A673 (cell line): Measurements from ENCODE around the gene UCK1. TPM values are rescaled to one million over a fixed set of nuclear protein-coding genes. Genes with fewer than 3 reads are reported as not detected.

ENCODE experiments used
- BruUV-seq: library from RNA; stranded (reverse); fragments of 400-500 nt; replicated peaks from 2 replicates; lab custom pipeline; 2021; lab: Mats Ljungman, UMichigan
- CTCF ChIA-PET: fragments of 300-600 bp; sonication (Branson Sonifier 250); formaldehyde crosslinking; loops from one replicate; lab custom pipeline; 2022; ENCODE audit warnings: antibody characterized with exemption; lab: Charles Lee
- POLR2A ChIA-PET: fragments of 300-600 bp; sonication (Branson Sonifier 250); formaldehyde crosslinking; loops from one replicate; lab custom pipeline; 2022; ENCODE audit warnings: antibody characterized with exemption; ENCODE audit not compliant: low non-redundant PET; lab: Charles Lee
- DNase-seq: peaks from one replicate; pipeline ENCODE4 v3.0.0-alpha.2; 2015; ENCODE audit warnings: low spot score
- H3K27ac ChIP-seq: fragments of 200-600 bp; sonication (generic); 2 replicates; pipeline ENCODE4 v1.5.1; 2016; ENCODE audit warnings: mixed run types, low read depth, mild to moderate bottlenecking, mixed read lengths, antibody characterized with exemption, low read length; ENCODE audit not compliant: poor library complexity, severe bottlenecking
- H3K27me3 ChIP-seq: fragments of 200-600 bp; sonication (generic); replicated peaks from 2 replicates; pipeline ENCODE4 v1.6.1; 2017; ENCODE audit warnings: mixed run types, low read depth, mild to moderate bottlenecking, mixed read lengths, antibody characterized with exemption, low read length; ENCODE audit not compliant: insufficient read depth, poor library complexity
- H3K36me3 ChIP-seq: fragments of 200-600 bp; sonication (generic); 2 replicates; pipeline ENCODE4 v1.6.1; 2016; ENCODE audit warnings: mixed run types, mild to moderate bottlenecking, mixed read lengths, antibody characterized with exemption, low read length; ENCODE audit not compliant: insufficient read depth, poor library complexity, severe bottlenecking
- H3K4me1 ChIP-seq: fragments of 200-600 bp; sonication (generic); 2 replicates; pipeline ENCODE4 v1.6.1; 2017; ENCODE audit warnings: mixed run types, mild to moderate bottlenecking, mixed read lengths, antibody characterized with exemption, low read length; ENCODE audit not compliant: insufficient read depth, poor library complexity, severe bottlenecking
- H3K4me3 ChIP-seq: fragments of 200-600 bp; sonication (generic); 2 replicates; pipeline ENCODE4 v1.5.1; 2016; ENCODE audit warnings: low read depth, mixed run types, mild to moderate bottlenecking, mixed read lengths, low read length; ENCODE audit not compliant: poor library complexity, severe bottlenecking
- H3K9me3 ChIP-seq: fragments of 200-600 bp; sonication (generic); 2 replicates; pipeline ENCODE4 v1.6.1; 2016; ENCODE audit warnings: mixed run types, low read depth, mild to moderate bottlenecking, mixed read lengths, antibody characterized with exemption, low read length; ENCODE audit not compliant: poor library complexity, severe bottlenecking
- CTCF ChIP-seq: fragments of 300-800, 200-600 bp; sonication (generic); conservative IDR thresholded peaks from 2 replicates; pipeline ENCODE4 v1.5.1; 2017; ENCODE audit warnings: low read depth, mild to moderate bottlenecking, antibody characterized with exemption, low read length, moderate library complexity, mixed read lengths
- EZH2 ChIP-seq: fragments of 200-600 bp; sonication (generic); IDR thresholded peaks from 2 replicates; pipeline ENCODE4 v1.6.1; 2017; ENCODE audit warnings: borderline replicate concordance, low read depth, mild to moderate bottlenecking, mixed read lengths, antibody characterized with exemption, low read length; ENCODE audit not compliant: poor library complexity, severe bottlenecking
- intact Hi-C: fragments of 100-400 bp; cut with micrococcal nuclease; formaldehyde crosslinking; loops from one replicate; pipeline ENCODE4 v1.10.0; 2022; ENCODE audit not compliant: unreplicated experiment
- total RNA-seq: library from RNA; stranded (reverse); gene quantifications from 2 replicates; pipeline ENCODE4 v1.2.3, GENCODE V29; 2021

Gene UCK1
- total RNA-seq, 1 experiment from 2014 or later: 51.6 TPM

GRCh38 chr9:131546336-131547084 lies 15.4 kb upstream of the UCK1 start:
- TF ChIP-seq EZH2 (no peak), CTCF (no peak)
- Histone ChIP-seq H3K4me3 (peak overlapping the region; percentile 33), H3K9me3 (peaks cover 21% of the 10 kb centered on the region), H3K36me3 (no peaks in the 10 kb centered on the region), H3K27me3 (peaks cover 41% of the 10 kb centered on the region), H3K4me1 (peaks cover 11% of the 10 kb centered on the region), H3K27ac (no peak overlapping the region)
- DNase-seq: peak; percentile 33
- ChIA-PET POLR2A (no interaction called here), CTCF (interaction anchor here (0.6 kb wide), 1 partner anchor 744 kb away, joined by 7 read pairs; no protein-coding TSS in a partner anchor)
- intact Hi-C loops: no loop called here
- BruUV-seq: no TSS peak

GRCh38 chr9:131545786-131546335 lies 14.8 kb upstream of the UCK1 start:
- DNase-seq: no peak
- TF ChIP-seq EZH2: peak; percentile 71
- no peak for TF ChIP-seq CTCF
- peaks cover 41% of the 10 kb centered on the region for H3K27me3 ChIP-seq
- no peaks in the 10 kb centered on the region for H3K36me3 ChIP-seq
- ChIA-PET POLR2A (no interaction called here), CTCF (no interaction called here)
- H3K4me3 ChIP-seq: peak overlapping the region; percentile 33
- peaks cover 11% of the 10 kb centered on the region for H3K4me1 ChIP-seq
- no peak overlapping the region for H3K27ac ChIP-seq
- peaks cover 21% of the 10 kb centered on the region for H3K9me3 ChIP-seq
- intact Hi-C loops: no loop called here
- BruUV-seq: no TSS peak

DNA sequence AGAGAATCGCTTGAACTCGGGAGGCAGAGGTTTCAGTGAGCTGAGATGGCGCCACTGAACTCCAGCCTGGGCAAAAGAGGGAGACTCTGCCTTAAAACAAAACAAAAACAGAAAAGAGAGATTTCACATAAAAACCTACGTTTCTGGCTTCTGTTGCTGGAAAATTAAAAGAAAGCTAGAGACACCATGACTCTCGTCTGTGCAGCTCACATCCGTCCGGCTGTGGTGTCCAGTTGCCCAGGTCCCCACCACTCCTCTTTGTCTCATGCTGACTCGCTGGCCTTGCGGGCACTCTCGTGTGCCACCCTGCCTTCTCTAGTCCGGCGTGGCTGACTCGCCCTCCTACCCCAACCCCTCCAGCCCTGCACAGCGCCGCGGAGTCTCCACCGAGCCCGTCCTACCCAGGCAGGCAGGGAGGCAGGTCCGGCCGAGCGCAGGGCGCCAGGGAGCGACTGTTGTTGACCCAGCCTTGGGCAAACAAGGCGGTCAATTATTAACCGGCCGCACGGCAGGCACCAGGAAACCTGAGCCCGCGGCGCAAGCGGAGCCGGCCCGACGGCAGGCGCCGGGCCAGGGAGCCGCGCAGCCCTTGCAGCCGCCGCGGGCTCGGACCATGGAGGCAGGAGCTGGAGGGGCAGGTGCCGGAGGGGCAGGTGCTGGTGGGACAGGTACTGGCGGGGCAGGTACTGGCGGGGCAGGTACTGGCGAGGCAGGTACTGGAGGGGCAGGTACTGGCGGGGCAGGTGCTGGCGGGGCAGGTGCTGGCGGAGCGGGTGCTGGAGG lies 14.1 kb upstream of the UCK1 start, which contains the start of gene PRRT1B:
TSS of gene PRRT1B (plus strand) at position 521 of the 783 bp plus-strand sequence. CDS start at position 614, 93 bp downstream.
- no peak for TF ChIP-seq EZH2
- TF ChIP-seq CTCF: no peak
- ChIA-PET CTCF (no interaction called here), POLR2A (no interaction called here)
- BruUV-seq: no TSS peak
- no peak for DNase-seq
- Histone ChIP-seq H3K9me3 (peaks cover 21% of the 10 kb centered on the region), H3K27me3 (peaks cover 41% of the 10 kb centered on the region), H3K36me3 (no peaks in the 10 kb centered on the region), H3K4me3 (peak within 1 kb of the TSS; percentile 33), H3K4me1 (peaks cover 11% of the 10 kb centered on the region), H3K27ac (no peak within 1 kb of the TSS)
- intact Hi-C loops: no loop called here
